K562 (cell line): Measurements from ENCODE around the gene PLEKHM3. TPM values are rescaled to one million over a fixed set of nuclear protein-coding genes. Genes with fewer than 3 reads are reported as not detected.

Source experiments
- ATAC-seq: fragments of 200-7000 bp; cut with Tn5 transposase; 3 replicates; pipeline ENCODE4 v1.9.1; 2020; ENCODE audit warnings: moderate library complexity
- BruUV-seq: library from RNA; stranded (reverse); fragments of 400-500 nt; replicated peaks from 2 replicates; lab custom pipeline; 2021; lab: Mats Ljungman, UMichigan
- CTCF ChIA-PET: fragments of 300-600 bp; formaldehyde crosslinking; extraction: SDS; loops from one replicate; lab custom pipeline; 2021; ENCODE audit warnings: low intra/inter-chr PET ratio; lab: Yijun Ruan, JAX
- POLR2A ChIA-PET: fragments of 300-600, 350-650 bp; sonication (Branson Sonifier 250); formaldehyde crosslinking; extraction: SDS; loops from one replicate; lab custom pipeline; 2021; ENCODE audit warnings: antibody characterized with exemption, inconsistent platforms; lab: Yijun Ruan, JAX
- DNase-seq, 4 experiments: peaks; one replicate each; pipeline versions ENCODE4 v3.0.0 to v3.0.0-alpha.2; 2011 to 2018; ENCODE audit warnings: low spot score in 3 of 4, mixed read lengths in 3 of 4; ENCODE audit errors: extremely low read depth in 1 of 4
- FAIRE-seq: peaks from 2 replicates; lab custom pipeline; 2011; peaks lifted over from hg19 to GRCh38; lab: Jason Lieb, UNC
- H2AFZ ChIP-seq: 2 replicates; pipeline ENCODE4 v1.6.0; 2011; ENCODE audit warnings: low read depth, low read length, control low read depth, inconsistent platforms
- H3K27ac ChIP-seq: fragments of 200-600 bp; 3 replicates; pipeline ENCODE4 v1.8.0; 2011; ENCODE audit warnings: low read depth, mild to moderate bottlenecking, control low read depth, inconsistent platforms, low read length, moderate library complexity, mixed read lengths; ENCODE audit errors: extremely low read depth
- H3K27me3 ChIP-seq, 2 experiments: fragments of 300-600 bp in 1 of 2; 2 replicates in 1 of 2; 3 replicates in 1 of 2; pipeline versions ENCODE4 v1.6.0 to v1.8.0; 2011; ENCODE audit warnings: inconsistent platforms in 2 of 2, low read length in 2 of 2, mild to moderate bottlenecking in 1 of 2, mixed read lengths in 1 of 2, moderate library complexity in 1 of 2; ENCODE audit not compliant: control insufficient read depth in 2 of 2, insufficient read depth in 2 of 2
- H3K36me3 ChIP-seq: fragments of 300-600 bp; 3 replicates; pipeline ENCODE4 v1.8.0; 2011; ENCODE audit warnings: mild to moderate bottlenecking, low read length, inconsistent platforms; ENCODE audit not compliant: control insufficient read depth, insufficient read depth
- H3K4me1 ChIP-seq, 2 experiments: fragments of 200-600 bp in 1 of 2; replicated peaks in 1 of 2; 2 replicates in 1 of 2; 3 replicates in 1 of 2; pipeline versions ENCODE4 v1.5.1 to v1.8.0; 2011; ENCODE audit warnings: inconsistent platforms in 2 of 2, low read length in 2 of 2, mild to moderate bottlenecking in 1 of 2, mixed read lengths in 1 of 2, moderate library complexity in 1 of 2; ENCODE audit not compliant: control insufficient read depth in 2 of 2, insufficient read depth in 2 of 2
- H3K4me2 ChIP-seq: 2 replicates; pipeline ENCODE4 v1.6.1; 2011; ENCODE audit warnings: low read length, control low read depth, inconsistent platforms, mixed read lengths; ENCODE audit not compliant: insufficient read depth
- H3K4me3 ChIP-seq: fragments of 200-600 bp; sonication (generic), shearing (Covaris generic); 2 replicates; pipeline ENCODE4 v1.5.1; 2016; ENCODE audit warnings: control low read depth, inconsistent platforms
- H3K79me2 ChIP-seq: fragments of 200-600 bp; 3 replicates; pipeline ENCODE4 v1.8.0; 2011; ENCODE audit warnings: low read length, inconsistent platforms; ENCODE audit not compliant: control insufficient read depth, insufficient read depth
- H3K9ac ChIP-seq, 2 experiments: 2 replicates each; pipeline versions ENCODE4 v1.6.0 to v1.6.1; 2011; ENCODE audit warnings: low read depth in 2 of 2, low read length in 2 of 2, control low read depth in 1 of 2, inconsistent platforms in 1 of 2, mild to moderate bottlenecking in 1 of 2, mixed read lengths in 1 of 2; ENCODE audit not compliant: insufficient read depth in 1 of 2
- H3K9me1 ChIP-seq: one replicate; pipeline ENCODE4 v1.6.0; 2011; ENCODE audit warnings: inconsistent platforms, mild to moderate bottlenecking, low read length, moderate library complexity; ENCODE audit not compliant: control insufficient read depth, insufficient read depth
- H3K9me3 ChIP-seq: replicated peaks from 2 replicates; pipeline ENCODE4 v1.5.1; 2011; ENCODE audit warnings: low read depth, low read length, inconsistent platforms; ENCODE audit not compliant: control insufficient read depth, insufficient read depth
- H4K20me1 ChIP-seq: replicated peaks from 2 replicates; pipeline ENCODE4 v1.6.1; 2011; ENCODE audit warnings: low read length, inconsistent platforms, mixed read lengths; ENCODE audit not compliant: control insufficient read depth, insufficient read depth
- CREM ChIP-seq: IDR thresholded peaks from 2 replicates; pipeline ENCODE4 v1.6.1; 2014; ENCODE audit warnings: antibody characterized with exemption, low read depth
- EWSR1 ChIP-seq: fragments of 450-650 bp; IDR thresholded peaks from 2 replicates; pipeline ENCODE4 v1.6.1; 2018; ENCODE audit warnings: borderline replicate concordance, mild to moderate bottlenecking, low read depth, moderate library complexity; ENCODE audit not compliant: partially characterized antibody
- FOXA1 ChIP-seq: fragments of 450-650 bp; IDR thresholded peaks from 2 replicates; pipeline ENCODE4 v1.6.1; 2016; ENCODE audit warnings: mild to moderate bottlenecking, borderline replicate concordance
- JUN ChIP-seq, 2 experiments: sonication (generic) in 1 of 2; formaldehyde crosslinking in 1 of 2; IDR thresholded peaks; 2 replicates each; pipeline versions ENCODE4 v1.6.1 to v1.8.0; 2012 to 2022; ENCODE audit warnings: borderline replicate concordance in 2 of 2, mild to moderate bottlenecking in 2 of 2, improper control_type of control experiment in 1 of 2, low read depth in 1 of 2, low read length in 1 of 2, missing genetic modification reagents in 1 of 2
- KAT8 ChIP-seq: fragments of 450-650 bp; IDR thresholded peaks from 2 replicates; pipeline ENCODE4 v1.6.1; 2016; ENCODE audit warnings: low read depth, mild to moderate bottlenecking
- LCOR ChIP-seq: sonication (generic); formaldehyde crosslinking; IDR thresholded peaks from 2 replicates; pipeline ENCODE4 v1.8.0; 2022; ENCODE audit warnings: mild to moderate bottlenecking, missing genetic modification reagents
- MECOM ChIP-seq: fragments of 250-450 bp; sonication (Bioruptor Pico); IDR thresholded peaks from 2 replicates; pipeline ENCODE4 v1.8.0; 2022; ENCODE audit warnings: inconsistent platforms
- NCOR1 ChIP-seq: fragments of 450-650 bp; IDR thresholded peaks from 2 replicates; pipeline ENCODE4 v1.6.1; 2016; ENCODE audit warnings: mild to moderate bottlenecking, moderate library complexity
- POLR2A ChIP-seq: fragments of 450-650 bp; conservative IDR thresholded peaks from 2 replicates; pipeline ENCODE4 v1.6.1; 2016
- RBFOX2 ChIP-seq: fragments of 200-400 bp; formaldehyde crosslinking; IDR thresholded peaks from 2 replicates; pipeline ENCODE4 v1.6.1; 2017; ENCODE audit warnings: low read depth, mild to moderate bottlenecking, low read length, moderate library complexity
- RNF2 ChIP-seq: sonication (generic); IDR thresholded peaks from 2 replicates; pipeline ENCODE4 v1.6.1; 2016
- RREB1 ChIP-seq: fragments of 250-450 bp; sonication (Bioruptor Pico); IDR thresholded peaks from 2 replicates; pipeline ENCODE4 v1.4.0; 2020
- ZFPM2 ChIP-seq: fragments of 250-450 bp; sonication (Bioruptor Pico); IDR thresholded peaks from 2 replicates; pipeline ENCODE4 v1.5.1; 2022; ENCODE audit warnings: mild to moderate bottlenecking
- ZNF24 ChIP-seq: fragments of 450-650 bp; IDR thresholded peaks from 2 replicates; pipeline ENCODE4 v1.6.1; 2016
- ZNF274 ChIP-seq: IDR thresholded peaks from 2 replicates; pipeline ENCODE4 v1.6.1; 2011; ENCODE audit warnings: low read depth, mild to moderate bottlenecking, low read length, moderate library complexity, borderline replicate concordance
- ZNF512 ChIP-seq: IDR thresholded peaks from 2 replicates; pipeline ENCODE4 v1.6.1; 2016; ENCODE audit warnings: missing genetic modification characterization, missing compliant biosample characterization
- ZNF766 ChIP-seq: fragments of 200-800 bp; sonication (Bioruptor generic); conservative IDR thresholded peaks from 2 replicates; pipeline ENCODE4 v1.6.1; 2016; ENCODE audit warnings: missing genetic modification characterization, missing compliant biosample characterization
- WGBS: fragments of 100-300 bp; shearing (Covaris generic); methylation state at CpG from one replicate; pipeline ENCODE4 v1.1.6; 2016; ENCODE audit warnings: low coverage, mixed read lengths; ENCODE audit not compliant: insufficient coverage; ENCODE audit errors: missing lambda C conversion rate; 5-methylcytosine and 5-hydroxymethylcytosine counted together
- in situ Hi-C: fragments of 300-500 bp; cut with MboI; formaldehyde crosslinking; loops from 4 replicates; pipeline ENCODE4 v1.15.0; 2018; ENCODE audit warnings: inconsistent platforms, mixed read lengths
- intact Hi-C: fragments of 100-400 bp; cut with micrococcal nuclease; formaldehyde crosslinking; loops from 2 replicates; pipeline ENCODE4 v1.14.2; 2022
- polyA plus RNA-seq, 8 experiments: library from polyadenylated mRNA; depleted of rRNA in 4 of 8; stranded (reverse) in 5 of 8; unstranded in 3 of 8; fragments of >200 nt; fragmentation: Nextera tagmentation in 2 of 8; fragmentation: Illumina TruSeq in 1 of 8; extraction: Ambion mirVana in 2 of 8; extraction: Trizol in 1 of 8; gene quantifications; 2 replicates each; pipeline versions ENCODE4 v1.2.1 to v1.2.3, GENCODE V29; 2011 to 2014; ENCODE audit warnings: inconsistent platforms in 1 of 8, missing spikeins in 1 of 8
- total RNA-seq, 7 experiments: library from RNA; depleted of rRNA in 6 of 7; stranded (reverse); fragments of >200 nt in 6 of 7; fragmentation: Illumina TruSeq in 2 of 7; extraction: Trizol in 2 of 7; gene quantifications; 2 replicates each; pipeline versions ENCODE4 v1.2.1 to v1.2.3, GENCODE V29; 2011 to 2021; ENCODE audit warnings: low replicate concordance in 1 of 7

PLEKHM3 gene
- total and polyA plus RNA-seq, 9 of the 15 experiments (the other 6 are each of a cell fraction or from before 2014, with no cell fraction given), result 0.24 to 1.6 (median 1.0) TPM

- no TSS peak for BruUV-seq
- H3K4me1 ChIP-seq, result no peaks in the 10 kb centered on the region
- no peak overlapping the region for H2AFZ ChIP-seq
- FAIRE-seq (no peak), DNase-seq (no peak), ATAC-seq (no peak)
- no peak overlapping the region for H3K27ac ChIP-seq
- H3K27me3 ChIP-seq, result no peaks in the 10 kb centered on the region
- H3K9me1 ChIP-seq, result no peaks in the 10 kb centered on the region
- H3K4me2 ChIP-seq, result no peak overlapping the region
- CTCF ChIA-PET, result no interaction called here
- WGBS, result 47% methylated on average over 9 of the region's 9 CpGs
- POLR2A ChIA-PET, result interaction anchor here (0.6 to 1.0 kb wide), 3 partner anchors 8 to 16 kb away, joined by 3 read pairs; no protein-coding TSS in a partner anchor
- in situ Hi-C loops, result no loop called here
- no peak overlapping the region for H3K4me3 ChIP-seq
- H4K20me1 ChIP-seq, result no peaks in the 10 kb centered on the region
- intact Hi-C loops, result no loop called here
- no peaks in the 10 kb centered on the region for H3K36me3 ChIP-seq
- TF ChIP-seq RBFOX2 (no peak), CREM (no peak), ZNF766 (no peak), KAT8 (no peak), EWSR1 (no peak), NCOR1 (no peak), POLR2A (no peak), ZNF512 (tag) (no peak), RREB1 (CRISPR knock-in tag) (no peak), JUN (IDR thresholded peaks at IDR 0.05; ENCODE audit: borderline replicate concordance, low read depth, low read length) (no peak), JUN (CRISPR knock-in tag; IDR thresholded peaks at IDR 0.05; ENCODE audit: borderline replicate concordance) (no peak), LCOR (CRISPR knock-in tag) (no peak), FOXA1 (no peak), ZNF274 (no peak), ZFPM2 (CRISPR knock-in tag) (no peak), ZNF24 (no peak), RNF2 (no peak), MECOM (CRISPR knock-in tag) (no peak)
- no peak overlapping the region for H3K9ac ChIP-seq
- H3K79me2 ChIP-seq, result no peaks in the 10 kb centered on the region
- H3K9me3 ChIP-seq, result no peaks in the 10 kb centered on the region
Measured at GRCh38 chr2:207897541-207898353, 127.6 kb downstream of the PLEKHM3 start.
